C4-2B (cell line): ENCODE results near the gene DAP3.

ENCODE experiments used
- ZFX ChIP-seq: fragments of 450-650 bp; IDR thresholded peaks from 2 replicates; pipeline ENCODE4 v1.6.1; 2017
- TF ChIP-seq, protein P1 (sequence below): fragments of 450-650 bp; conservative IDR thresholded peaks from 2 replicates; pipeline ENCODE4 v1.5.1; 2017; ENCODE audit warnings: mild to moderate bottlenecking

DNA sequence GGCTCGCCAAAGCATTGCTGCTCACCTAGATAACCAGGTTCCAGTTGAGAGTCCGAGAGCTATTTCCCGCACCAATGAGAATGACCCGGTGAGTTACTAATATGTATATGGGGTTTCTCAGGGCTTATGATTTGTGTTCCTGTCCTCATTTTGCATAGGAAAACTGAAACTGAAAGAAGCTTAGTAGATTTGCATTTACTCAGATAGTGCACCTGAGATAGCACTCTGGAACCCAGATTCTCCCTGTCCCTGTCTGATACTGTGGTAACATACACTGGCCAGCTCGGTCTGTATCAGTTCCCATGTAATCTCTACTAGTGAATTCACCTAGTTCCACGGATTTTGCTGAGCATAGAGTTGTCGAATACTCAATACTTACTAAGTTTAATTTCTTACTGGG is 28.1 kb downstream of the DAP3 start:
- TF ChIP-seq, protein P1, sequence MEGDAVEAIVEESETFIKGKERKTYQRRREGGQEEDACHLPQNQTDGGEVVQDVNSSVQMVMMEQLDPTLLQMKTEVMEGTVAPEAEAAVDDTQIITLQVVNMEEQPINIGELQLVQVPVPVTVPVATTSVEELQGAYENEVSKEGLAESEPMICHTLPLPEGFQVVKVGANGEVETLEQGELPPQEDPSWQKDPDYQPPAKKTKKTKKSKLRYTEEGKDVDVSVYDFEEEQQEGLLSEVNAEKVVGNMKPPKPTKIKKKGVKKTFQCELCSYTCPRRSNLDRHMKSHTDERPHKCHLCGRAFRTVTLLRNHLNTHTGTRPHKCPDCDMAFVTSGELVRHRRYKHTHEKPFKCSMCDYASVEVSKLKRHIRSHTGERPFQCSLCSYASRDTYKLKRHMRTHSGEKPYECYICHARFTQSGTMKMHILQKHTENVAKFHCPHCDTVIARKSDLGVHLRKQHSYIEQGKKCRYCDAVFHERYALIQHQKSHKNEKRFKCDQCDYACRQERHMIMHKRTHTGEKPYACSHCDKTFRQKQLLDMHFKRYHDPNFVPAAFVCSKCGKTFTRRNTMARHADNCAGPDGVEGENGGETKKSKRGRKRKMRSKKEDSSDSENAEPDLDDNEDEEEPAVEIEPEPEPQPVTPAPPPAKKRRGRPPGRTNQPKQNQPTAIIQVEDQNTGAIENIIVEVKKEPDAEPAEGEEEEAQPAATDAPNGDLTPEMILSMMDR, result no peak
- TF ChIP-seq ZFX, result no peak
